GM19035 (cell line): ENCODE data around the gene LY6G6F.

ENCODE experiments used
- ATAC-seq: cut with Tn5 transposase; IDR thresholded peaks from one replicate; pipeline ENCODE4 v1.9.1; 2021; ENCODE audit not compliant: unreplicated experiment

LY6G6F gene

GRCh38 chr6:31676322-31676903 lies 30.3 kb upstream of the LY6G6F start:
- ATAC-seq, result no peak

GRCh38 chr6:31676904-31677303 lies 29.8 kb upstream of the LY6G6F start:
- no peak for ATAC-seq

GRCh38 chr6:31677955-31678354 lies 28.7 kb upstream of the LY6G6F start:
- ATAC-seq, result no peak

GRCh38 chr6:31680226-31681134 lies 26.2 kb upstream of the LY6G6F start, which contains the start of gene LY6G5C:
Gene LY6G5C (minus strand): TSS chr6:31681067. CDS start chr6:31680373, 694 bp downstream.
- no peak for ATAC-seq

GRCh38 chr6:31681135-31681671 lies 25.5 kb upstream of the LY6G6F start:
- ATAC-seq, result no peak

GRCh38 chr6:31683591-31683990 lies 23.1 kb upstream of the LY6G6F start:
- ATAC-seq, result no peak

GRCh38 chr6:31686483-31686882 lies 20.2 kb upstream of the LY6G6F start:
- no peak for ATAC-seq

DNA sequence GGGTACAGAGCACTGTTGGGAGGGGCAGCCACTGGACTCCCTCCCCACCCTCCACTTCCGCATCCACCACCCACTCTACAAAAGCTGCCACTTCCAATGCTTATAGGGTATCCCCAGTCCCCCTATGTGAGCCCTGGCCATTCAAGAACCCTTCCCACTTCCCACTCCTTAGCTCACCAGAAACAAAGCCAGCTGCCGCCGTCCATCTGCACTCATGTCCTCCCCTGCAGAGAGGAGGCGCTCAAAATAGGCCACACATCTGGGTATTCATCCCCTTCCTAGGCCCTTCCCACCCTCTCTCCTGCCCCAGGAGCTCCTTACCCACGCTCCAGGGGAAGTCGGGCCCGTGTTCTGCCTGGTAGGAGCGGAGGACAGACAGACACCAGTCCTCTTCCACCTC lies 19.3 kb upstream of the LY6G6F start:
- ATAC-seq, result no peak

GRCh38 chr6:31687860-31688693 lies 18.6 kb upstream of the LY6G6F start:
- no peak for ATAC-seq

DNA sequence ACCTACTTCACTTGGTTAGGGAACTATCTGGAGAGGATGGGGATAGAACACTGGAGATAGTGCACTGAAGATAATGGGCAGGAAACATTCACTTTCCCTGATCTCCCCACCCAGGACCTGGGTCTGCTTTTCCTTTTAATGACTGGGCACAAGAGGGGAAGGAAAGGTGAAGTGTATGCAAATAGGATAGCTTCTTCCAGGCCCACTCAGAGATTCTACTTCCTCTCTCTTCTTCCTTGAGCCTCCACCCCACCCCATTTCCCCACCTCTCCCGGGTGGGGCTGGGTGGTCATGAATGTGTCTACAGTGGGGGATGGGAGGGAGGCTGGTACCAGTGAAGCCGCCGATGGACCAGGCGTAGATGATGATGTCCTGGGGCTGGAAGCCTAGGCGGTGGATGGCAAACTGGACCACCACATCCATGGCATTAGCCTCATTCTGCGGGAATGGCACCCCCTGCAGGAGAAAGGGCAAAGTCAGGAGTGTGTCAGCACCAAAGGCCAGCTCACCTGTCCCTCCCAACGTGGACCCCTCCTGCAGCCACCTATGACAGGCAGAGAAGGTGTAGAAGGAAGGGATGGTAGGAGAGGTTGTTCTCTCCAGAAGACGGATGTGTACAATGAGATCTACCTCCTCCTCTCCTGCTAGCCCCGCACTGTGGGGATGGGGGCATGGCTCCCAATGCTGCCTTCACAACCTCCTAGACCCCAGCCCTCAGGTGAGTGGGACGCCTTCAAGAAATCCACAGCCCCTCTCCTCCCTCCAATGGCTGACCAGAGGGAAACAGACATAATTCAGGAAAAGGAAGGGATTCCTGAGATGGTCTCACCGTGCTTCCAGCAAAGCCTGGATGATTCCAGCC lies 17.2 kb upstream of the LY6G6F start:
- ATAC-seq, result no peak

DNA sequence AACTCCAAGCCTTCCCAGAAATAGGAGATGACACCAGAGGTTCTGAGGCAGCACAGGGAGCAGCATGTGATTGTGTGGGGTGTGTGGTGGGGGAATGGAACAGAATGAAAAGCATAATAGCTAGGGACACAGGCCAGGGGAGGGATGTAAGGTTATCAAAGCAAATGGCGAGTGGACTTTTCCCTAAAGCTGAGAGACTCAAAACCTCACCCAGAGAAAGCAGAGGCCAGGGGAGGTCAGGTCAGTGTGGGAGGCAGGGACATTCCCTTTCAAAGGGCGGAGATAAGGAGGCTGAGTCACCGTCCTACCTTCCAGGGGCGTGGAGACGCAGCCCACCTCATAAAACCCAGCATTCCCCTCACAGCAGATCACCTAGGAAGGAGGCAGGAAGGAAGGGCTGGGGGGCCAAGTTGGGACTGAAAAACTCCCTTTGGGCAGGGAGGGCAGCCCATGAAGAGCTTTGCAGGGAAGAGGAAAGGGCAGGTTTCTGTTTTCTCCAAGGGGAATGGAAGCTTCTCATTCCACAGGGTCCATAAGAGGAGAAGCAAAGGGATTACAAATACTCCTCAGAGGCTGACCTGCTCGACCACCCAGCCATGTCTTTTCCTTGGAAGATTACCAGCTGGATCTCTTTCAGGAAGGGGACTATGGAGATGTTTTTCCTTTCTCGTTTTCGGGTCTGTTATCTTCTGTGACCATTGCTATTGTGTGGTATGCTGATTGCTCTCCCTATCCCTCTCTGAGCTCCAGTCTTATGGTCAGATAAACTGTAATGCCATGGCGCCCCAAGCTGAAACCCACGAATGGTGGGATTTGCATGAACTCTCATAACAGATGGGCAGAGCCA lies 16.2 kb upstream of the LY6G6F start:
- ATAC-seq, result no peak

- no peak for ATAC-seq
Measured at GRCh38 chr6:31691078-31691463, 15.6 kb upstream of the LY6G6F start.

GRCh38 chr6:31691564-31692108 lies 15.0 kb upstream of the LY6G6F start:
- no peak for ATAC-seq

GRCh38 chr6:31692353-31692752 lies 14.3 kb upstream of the LY6G6F start:
- ATAC-seq, result no peak

DNA sequence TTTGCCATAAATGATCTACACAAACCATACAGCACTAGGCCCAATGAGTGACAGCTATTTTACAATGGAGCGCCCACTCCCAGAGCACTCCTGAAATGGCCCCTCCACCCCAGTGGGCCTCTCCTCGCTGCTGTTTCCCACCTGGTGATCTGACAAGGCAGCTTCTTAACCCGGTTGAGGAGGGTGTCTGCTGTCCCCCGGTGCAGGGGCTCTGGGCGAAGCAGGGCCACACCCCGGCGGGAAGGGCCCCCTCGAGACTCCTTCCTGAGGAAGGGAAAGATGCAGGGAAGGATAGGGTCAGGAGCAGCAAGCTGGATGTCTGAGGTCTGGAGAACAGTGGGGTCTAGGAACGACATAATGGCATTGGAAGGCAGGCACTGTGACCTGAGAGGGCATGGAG lies 13.8 kb upstream of the LY6G6F start:
- no peak for ATAC-seq

DNA sequence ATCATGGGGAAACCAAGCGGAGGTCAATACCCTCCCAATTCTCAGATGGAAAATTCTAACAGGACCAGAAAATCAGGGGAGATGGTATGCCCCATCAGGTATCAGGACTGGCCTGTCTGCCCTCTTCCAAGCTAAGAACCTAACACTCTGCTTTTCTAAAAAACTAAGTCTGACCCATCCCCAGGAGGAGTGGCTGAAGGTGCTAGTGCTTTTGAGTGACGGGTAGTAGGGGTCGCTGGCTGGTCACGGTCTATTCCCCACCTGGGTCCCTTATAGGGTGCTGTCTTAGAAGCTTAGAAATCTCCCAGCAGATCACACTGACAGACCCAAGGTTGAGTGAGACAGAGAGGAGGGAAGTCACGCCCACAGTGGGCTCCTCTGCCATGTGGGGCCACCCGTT lies 13.1 kb upstream of the LY6G6F start:
- ATAC-seq, result no peak

DNA sequence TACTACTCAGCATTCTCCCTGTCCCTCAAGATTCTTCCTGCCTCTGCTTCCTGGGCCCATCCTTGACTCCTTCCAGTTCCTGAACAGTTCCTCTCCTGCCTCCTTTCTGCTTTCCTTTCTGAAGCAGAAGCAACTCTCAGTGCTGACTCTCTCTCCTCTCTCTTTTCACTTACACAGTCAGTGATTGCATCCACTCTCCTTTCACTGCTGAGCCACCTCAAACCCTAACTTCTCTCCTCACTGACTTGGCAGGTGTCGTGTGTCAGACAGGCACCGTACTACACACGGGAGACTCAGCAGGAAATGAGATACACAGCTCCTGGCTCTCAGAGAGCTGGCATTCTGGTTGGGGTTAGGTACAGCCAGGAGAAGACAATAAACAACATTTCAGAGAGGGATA lies 9.1 kb upstream of the LY6G6F start:
- ATAC-seq, result no peak

GRCh38 chr6:31700740-31701401 lies 5.8 kb upstream of the LY6G6F start:
- ATAC-seq, result no peak
